H1 (cell line): ENCODE data around the gene PROSER3. TPM values are rescaled to one million over a fixed set of nuclear protein-coding genes. Genes with fewer than 3 reads are reported as not detected.

Experiments
- SIRT6 ChIP-seq: IDR thresholded peaks from one replicate; pipeline ENCODE4 v1.7.1; 2012; ENCODE audit warnings: low read length, inconsistent platforms
- polyA plus RNA-seq, 7 experiments: library from polyadenylated mRNA; depleted of rRNA in 3 of 7; stranded (reverse) in 5 of 7; unstranded in 2 of 7; fragments of >200 nt in 5 of 7; fragments of 200-250 nt in 2 of 7; gene quantifications; 1 replicate in 5 of 7; 2 replicates in 1 of 7; 4 replicates in 1 of 7; pipeline versions ENCODE4 v1.2.1 to v1.2.3, GENCODE V29; 2011 to 2013; ENCODE audit warnings: missing spikeins in 2 of 7, mixed read lengths in 2 of 7
- total RNA-seq: library from RNA; stranded (reverse); fragmentation: NEBNext Ultra II Directional; extraction: Animal tissue kit (Norgen Biotek cat#: 25700); gene quantifications from 2 replicates; pipeline ENCODE4 v1.2.1, GENCODE V29; 2021

PROSER3 gene
- total and polyA plus RNA-seq, 2 of the 8 experiments (the other 6 are each of a cell fraction or from before 2014, with no cell fraction given) = 17.8 to 28.9 TPM

DNA sequence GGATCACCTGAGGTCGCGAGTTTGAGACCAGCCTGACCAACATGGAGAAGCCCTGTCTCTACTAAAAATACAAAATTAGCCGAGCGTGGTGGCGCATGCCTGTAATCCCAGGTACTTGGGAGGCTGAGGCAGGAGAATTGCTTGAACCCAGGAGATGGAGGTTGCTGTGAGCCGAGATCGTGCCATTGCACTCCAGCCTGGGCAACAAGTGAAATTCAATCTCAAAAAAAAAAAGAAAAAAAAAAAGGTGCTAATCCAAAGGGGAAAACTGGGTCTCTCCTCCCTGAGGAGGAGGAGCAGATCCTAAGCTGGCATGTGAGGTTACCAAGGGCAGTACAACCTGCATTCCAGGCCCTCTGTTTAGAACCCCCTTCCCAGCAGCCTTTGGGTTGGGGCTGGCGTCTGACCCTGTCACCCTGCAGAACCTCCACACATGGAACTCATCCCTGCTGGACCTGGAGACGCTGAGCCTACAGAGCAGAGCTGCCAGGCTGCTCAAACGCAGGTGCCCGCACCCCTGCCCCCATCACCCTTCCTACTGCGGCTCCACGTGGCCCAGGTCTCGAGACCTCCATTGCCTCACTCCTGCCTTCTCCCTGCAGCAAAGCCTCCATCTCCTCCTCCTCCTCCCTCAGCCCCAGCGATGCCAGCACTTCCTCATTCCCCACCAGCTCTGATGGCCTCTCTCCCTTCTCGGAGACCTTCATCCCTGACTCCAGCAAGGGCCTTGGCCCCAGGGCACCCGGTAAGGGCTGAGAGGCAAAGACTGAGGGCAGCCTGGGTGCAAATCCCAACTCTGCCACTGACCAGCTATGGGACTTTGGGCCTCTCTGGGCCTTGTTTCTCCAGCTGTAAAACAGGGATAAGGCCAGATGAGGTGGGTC, 6.7 kb downstream of the PROSER3 start (continued):
- TF ChIP-seq SIRT6 = no peak
